HepG2 (cell line): ENCODE measurements around the gene PPP6R2. TPM values are rescaled to one million over a fixed set of nuclear protein-coding genes. Genes with fewer than 3 reads are reported as not detected.

Experiments used
- ATAC-seq: fragments of 200-7000 bp; cut with Tn5 transposase; 3 replicates; pipeline ENCODE4 v1.9.1; 2020; ENCODE audit warnings: mild to moderate bottlenecking, moderate library complexity
- BruUV-seq: library from RNA; stranded (reverse); fragments of 400-500 nt; replicated peaks from 2 replicates; lab custom pipeline; 2021; lab: Mats Ljungman, UMichigan
- CTCF ChIA-PET: fragments of 300-600 bp; formaldehyde crosslinking; extraction: SDS; loops from one replicate; lab custom pipeline; 2021; ENCODE audit warnings: low total read pairs, inconsistent platforms, low intra/inter-chr PET ratio; lab: Yijun Ruan, JAX
- POLR2A ChIA-PET: fragments of 350-600 bp; sonication (Branson Sonifier 250); formaldehyde crosslinking; loops from one replicate; lab custom pipeline; 2020; ENCODE audit warnings: antibody characterized with exemption, inconsistent platforms; lab: Yijun Ruan, JAX
- DNase-seq: peaks from one replicate; pipeline ENCODE4 v3.0.0-alpha.2; 2015; ENCODE audit warnings: low spot score
- FAIRE-seq: peaks from 3 replicates; lab custom pipeline; 2011; peaks lifted over from hg19 to GRCh38; lab: Jason Lieb, UNC
- H2AFZ ChIP-seq: one replicate; pipeline ENCODE4 v1.6.1; 2011; ENCODE audit warnings: low read length, inconsistent platforms
- H3K27ac ChIP-seq: fragments of 300-600 bp; 3 replicates; pipeline ENCODE4 v1.8.0; 2011; ENCODE audit warnings: mixed run types, mild to moderate bottlenecking, mixed read lengths, low read length, inconsistent platforms; ENCODE audit not compliant: insufficient read depth; ENCODE audit errors: extremely low read length
- H3K27me3 ChIP-seq, 2 experiments: fragments of 200-600 bp in 1 of 2; 2 replicates in 1 of 2; 3 replicates in 1 of 2; pipeline versions ENCODE4 v1.6.0 to v1.8.0; 2011; ENCODE audit warnings: low read length in 2 of 2, mild to moderate bottlenecking in 2 of 2, moderate library complexity in 2 of 2, inconsistent platforms in 1 of 2; ENCODE audit not compliant: insufficient read depth in 2 of 2, control insufficient read depth in 1 of 2
- H3K36me3 ChIP-seq, 2 experiments: fragments of 200-600 bp in 1 of 2; replicated peaks in 1 of 2; 2 replicates in 1 of 2; 3 replicates in 1 of 2; pipeline versions ENCODE4 v1.5.1 to v1.8.0; 2011; ENCODE audit warnings: low read length in 2 of 2, inconsistent platforms in 1 of 2; ENCODE audit not compliant: insufficient read depth in 2 of 2, control insufficient read depth in 1 of 2
- H3K4me1 ChIP-seq: 2 replicates; pipeline ENCODE4 v1.5.1; 2012; ENCODE audit warnings: low read length, inconsistent platforms; ENCODE audit not compliant: insufficient read depth
- H3K4me2 ChIP-seq: 2 replicates; pipeline ENCODE4 v1.6.0; 2011; ENCODE audit warnings: low read depth, low read length, inconsistent platforms
- H3K4me3 ChIP-seq, 3 experiments: fragments of 200-600 bp in 1 of 3; sonication (generic), shearing (Covaris generic) in 1 of 3; replicated peaks in 1 of 3; 2 replicates each; pipeline ENCODE4 v1.5.1; 2011 to 2016; ENCODE audit warnings: low read length in 3 of 3, inconsistent platforms in 2 of 3, low read depth in 2 of 3, mild to moderate bottlenecking in 2 of 3, control low read depth in 1 of 3, mixed read lengths in 1 of 3; ENCODE audit not compliant: insufficient read depth in 1 of 3
- H3K79me2 ChIP-seq: one replicate; pipeline ENCODE4 v1.6.1; 2011; ENCODE audit warnings: low read length, inconsistent platforms; ENCODE audit not compliant: insufficient read depth
- H3K9ac ChIP-seq: 2 replicates; pipeline ENCODE4 v1.6.0; 2011; ENCODE audit warnings: mild to moderate bottlenecking, low read depth, low read length, inconsistent platforms; ENCODE audit not compliant: insufficient read depth
- H3K9me3 ChIP-seq: 2 replicates; pipeline ENCODE4 v1.5.1; 2012; ENCODE audit warnings: mild to moderate bottlenecking, low read length
- H4K20me1 ChIP-seq: 2 replicates; pipeline ENCODE4 v1.6.0; 2011; ENCODE audit warnings: inconsistent platforms, mild to moderate bottlenecking, low read length, moderate library complexity; ENCODE audit not compliant: insufficient read depth
- AGO2 ChIP-seq: fragments of 200-400 bp; formaldehyde crosslinking; optimal IDR thresholded peaks from 2 replicates; pipeline ENCODE3; 2017; ENCODE audit warnings: mild to moderate bottlenecking, low read depth, low read length, moderate library complexity
- JARID2 ChIP-seq: sonication (generic); formaldehyde crosslinking; IDR thresholded peaks from 2 replicates; pipeline ENCODE4 v1.8.1; 2023; ENCODE audit warnings: missing genetic modification reagents, inconsistent platforms; ENCODE audit not compliant: insufficient replicate concordance
- KAT7 ChIP-seq: IDR thresholded peaks from 2 replicates; pipeline ENCODE4 v1.6.1; 2018; ENCODE audit warnings: borderline replicate concordance, missing compliant biosample characterization
- NFIC ChIP-seq: IDR thresholded peaks from 2 replicates; pipeline ENCODE4 v1.6.1; 2012; ENCODE audit warnings: mild to moderate bottlenecking, low read length, inconsistent platforms
- POLR2AphosphoS5 ChIP-seq: IDR thresholded peaks from 2 replicates; pipeline ENCODE4 v1.6.1; 2012; ENCODE audit warnings: low read depth, low read length
- RBM22 ChIP-seq: fragments of 200-400 bp; formaldehyde crosslinking; optimal IDR thresholded peaks from 2 replicates; pipeline ENCODE3; 2017; ENCODE audit warnings: mild to moderate bottlenecking, low read length, moderate library complexity
- SP140L ChIP-seq: sonication (generic); formaldehyde crosslinking; IDR thresholded peaks from 2 replicates; pipeline ENCODE4 v1.4.0; 2020; ENCODE audit warnings: missing genetic modification reagents, borderline replicate concordance
- SRY ChIP-seq: sonication (generic); formaldehyde crosslinking; IDR thresholded peaks from 2 replicates; pipeline ENCODE4 v1.8.0; 2022; ENCODE audit warnings: mild to moderate bottlenecking, missing genetic modification reagents
- ZNF616 ChIP-seq: sonication (generic); formaldehyde crosslinking; IDR thresholded peaks from 2 replicates; pipeline ENCODE4 v1.5.0; 2020; ENCODE audit warnings: low read depth, mild to moderate bottlenecking, missing genetic modification reagents
- WGBS: methylation state at CpG from one replicate; pipeline ENCODE4 v1.1.6; 2017; ENCODE audit warnings: low lambda C conversion rate; 5-methylcytosine and 5-hydroxymethylcytosine counted together
- in situ Hi-C: cut with HindIII; loops from 2 replicates; pipeline ENCODE4 v1.10.0; 2017; ENCODE audit warnings: low pct_unique_long_range_greater_than_20kb; ENCODE audit not compliant: extremely low pct_ligation_motif_present
- intact Hi-C: fragments of 100-400 bp; cut with micrococcal nuclease; formaldehyde crosslinking; loops from one replicate; pipeline ENCODE4 v1.10.0; 2022; ENCODE audit not compliant: unreplicated experiment
- polyA plus RNA-seq, 8 experiments: library from polyadenylated mRNA; depleted of rRNA in 3 of 8; stranded (reverse) in 7 of 8; unstranded in 1 of 8; fragments of >200 nt; fragmentation: Illumina TruSeq in 4 of 8; extraction: Trizol in 4 of 8; gene quantifications; 2 replicates each; pipeline versions ENCODE4 v1.2.1 to v1.2.3, GENCODE V29; 2011 to 2016; ENCODE audit warnings: low read depth in 4 of 8, missing spikeins in 1 of 8, mixed read lengths in 1 of 8; ENCODE audit not compliant: insufficient read depth in 1 of 8
- total RNA-seq, 5 experiments: library from RNA; depleted of rRNA; stranded (reverse); fragments of >200 nt; fragmentation: Illumina TruSeq; extraction: Trizol; gene quantifications; 2 replicates each; pipeline ENCODE4 v1.2.3, GENCODE V29; 2016; ENCODE audit warnings: low read depth in 1 of 5

Gene PPP6R2
- total and polyA plus RNA-seq, 2 of the 13 experiments (the other 11 are each of a cell fraction or from before 2014, with no cell fraction given): 55.0 to 102 TPM

DNA sequence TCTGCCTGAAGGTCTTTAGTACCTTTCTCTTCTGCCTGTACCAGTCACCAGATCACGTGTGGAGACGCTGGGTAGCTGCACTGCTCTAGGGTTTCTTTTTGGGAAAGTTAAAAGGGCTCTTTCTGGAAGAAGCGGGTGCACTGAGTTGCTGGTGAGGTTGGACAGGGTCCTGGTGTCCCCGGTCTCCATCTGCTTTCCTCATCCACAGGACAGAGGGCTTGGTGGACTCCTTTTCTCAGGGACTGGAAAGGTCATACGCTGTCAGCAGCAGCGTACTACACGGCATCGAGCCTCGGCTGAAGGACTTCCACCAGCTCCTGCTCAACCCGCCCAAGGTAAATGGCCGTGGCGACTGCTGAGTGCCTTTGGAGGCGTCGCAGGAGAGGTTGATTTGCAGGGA, 78.9 kb downstream of the PPP6R2 start:
- no peak for FAIRE-seq
- Histone ChIP-seq H4K20me1 (peaks cover 3% of the 10 kb centered on the region; the same call in 1 of the 2 replicates), H3K9me3 (no peaks in the 10 kb centered on the region), H3K4me1 (no peaks in the 10 kb centered on the region), H3K4me2 (no peak overlapping the region), H3K9ac (no peak overlapping the region), H2AFZ (no peak overlapping the region), H3K27ac (no peak overlapping the region), H3K27me3 (no peaks in the 10 kb centered on the region), H3K4me3 (no peak overlapping the region), H3K36me3 (peaks cover 59 to 79% of the 10 kb centered on the region in 2 experiments), H3K79me2 (peaks cover under 1% of the 10 kb centered on the region)
- TF ChIP-seq JARID2 (CRISPR knock-in tag): no peak
- peak; percentile 53 for TF ChIP-seq RBM22
- TF ChIP-seq POLR2AphosphoS5: peak; percentile 21; the same call in 1 of the 2 replicates
- TF ChIP-seq NFIC: no peak
- TF ChIP-seq ZNF616 (CRISPR knock-in tag): no peak
- TF ChIP-seq SP140L: no peak
- 98% methylated on average over 14 of the region's 14 CpGs for whole genome bisulfite sequencing
- ATAC-seq: no peak
- ChIA-PET POLR2A (no interaction called here), CTCF (no interaction called here)
- no peak for DNase-seq
- BruUV-seq: no TSS peak
- intact Hi-C loops (no loop called here), in situ Hi-C loops (no loop called here)

DNA sequence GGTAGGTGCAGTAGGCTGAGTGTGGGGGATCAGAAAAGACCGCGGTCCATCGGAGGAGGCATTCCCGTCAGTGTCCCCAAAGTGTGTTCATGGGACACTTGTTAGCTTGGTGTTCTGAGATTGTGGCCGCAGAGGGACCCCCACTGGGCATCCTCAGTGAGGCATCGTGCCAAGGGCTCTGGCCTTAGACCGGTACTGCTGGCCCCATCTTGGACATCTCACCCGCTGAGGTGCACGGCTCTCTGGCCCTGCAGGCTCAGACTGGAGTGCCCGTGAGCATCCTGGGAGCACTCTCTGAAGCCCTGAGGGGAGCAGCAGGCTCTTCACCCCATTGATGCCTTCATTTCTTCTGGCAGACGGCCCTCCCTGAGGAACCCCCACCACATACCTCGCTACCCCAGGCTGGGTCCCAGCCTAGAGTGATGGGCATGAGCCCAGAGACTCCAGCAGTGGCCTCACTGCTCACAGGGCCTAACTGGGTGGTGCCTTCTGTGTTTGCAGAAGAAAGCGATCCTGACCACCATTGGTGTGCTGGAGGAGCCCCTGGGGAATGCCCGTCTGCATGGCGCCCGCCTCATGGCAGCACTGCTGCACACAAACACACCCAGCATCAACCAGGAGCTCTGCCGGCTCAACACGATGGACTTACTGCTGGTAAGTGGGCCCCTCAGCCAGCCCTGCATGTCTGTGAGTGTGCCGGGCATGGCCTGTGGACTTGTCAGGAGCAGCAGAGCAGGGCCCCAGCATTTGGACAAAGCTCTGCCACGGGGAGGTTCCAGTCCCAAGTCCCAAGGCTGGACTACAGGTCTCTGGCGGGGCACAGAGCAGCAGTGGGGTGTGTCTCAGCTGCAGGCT, 80.1 kb downstream of the PPP6R2 start:
- no peak overlapping the region for H2AFZ ChIP-seq
- ATAC-seq (peak; percentile 14; the same call in 1 of the 3 replicates), DNase-seq (no peak)
- CTCF ChIA-PET: no interaction called here
- no TSS peak for BruUV-seq
- intact Hi-C loops: no loop called here
- no peak overlapping the region for H3K27ac ChIP-seq
- no peak overlapping the region for H3K9ac ChIP-seq
- H3K36me3 ChIP-seq: peaks cover 51 to 77% of the 10 kb centered on the region in 2 experiments
- TF ChIP-seq AGO2: peak; percentile 79
- no peak for TF ChIP-seq SRY (CRISPR knock-in tag)
- TF ChIP-seq KAT7: no peak
- TF ChIP-seq, all 625 proteins: peak for 1
- FAIRE-seq: no peak
- Histone ChIP-seq H3K4me3 (no peak overlapping the region), H4K20me1 (peaks cover 3% of the 10 kb centered on the region; the same call in 1 of the 2 replicates), H3K27me3 (no peaks in the 10 kb centered on the region), H3K9me3 (no peaks in the 10 kb centered on the region), H3K79me2 (peaks cover 2% of the 10 kb centered on the region), H3K4me2 (no peak overlapping the region), H3K4me1 (no peaks in the 10 kb centered on the region)
- in situ Hi-C loops: no loop called here
- WGBS: 97% methylated on average over 18 of the region's 21 CpGs
- POLR2A ChIA-PET: no interaction called here
